ENCODE results near the gene CNBP. TPM values are rescaled to one million over a fixed set of nuclear protein-coding genes. Genes with fewer than 3 reads are reported as not detected.

CNBP gene
- total and polyA plus RNA-seq, 2 experiments from 2014 or later, result 348 to 444 TPM

DNA sequence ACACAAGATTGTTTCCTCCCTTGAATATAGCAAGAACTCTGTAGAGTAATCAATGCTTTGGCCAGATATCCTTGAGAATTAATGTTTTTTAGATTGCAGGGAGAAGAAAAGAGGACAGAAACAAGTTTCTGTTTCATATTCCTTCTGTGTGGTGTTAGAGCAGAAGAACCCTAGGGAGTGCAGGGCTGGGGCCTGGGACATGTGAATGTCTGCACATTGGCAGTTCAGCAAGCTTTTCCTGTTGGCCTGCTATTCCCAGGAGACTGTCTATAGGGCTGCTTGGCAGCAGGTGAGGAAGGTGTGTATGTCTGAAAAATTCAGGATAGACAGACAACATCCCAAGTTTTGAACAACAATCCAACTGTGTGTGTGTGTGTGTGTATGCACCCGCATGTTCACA lies 13.6 kb upstream of the CNBP start:
- ATAC-seq, result no peak
- peaks cover 2% of the 10 kb centered on the region; the same call in 1 of the 3 replicates for H3K4me1 Mint-ChIP-seq

More for the DNA sequence above, 13.6 kb upstream of the CNBP start:
- H3K9me3 Mint-ChIP-seq, result no peaks in the 10 kb centered on the region
- Histone ChIP-seq H3K36me3 (ENCODE audit: insufficient read depth) (no peaks in the 10 kb centered on the region), H3K27ac (ENCODE audit: low read depth) (no peak overlapping the region), H3K79me2 (replicated peaks; ENCODE audit: insufficient read depth) (no peaks in the 10 kb centered on the region), H4K20me1 (replicated peaks; ENCODE audit: insufficient read depth) (no peaks in the 10 kb centered on the region), H3K4me2 (no peak overlapping the region), H3F3A (replicated peaks; ENCODE audit: low read depth) (no peaks in the 10 kb centered on the region), H2AFZ (no peak overlapping the region), H3K4me1 (ENCODE audit: insufficient read depth) (no peaks in the 10 kb centered on the region), H3K9me2 (ENCODE audit: insufficient read depth) (no peaks in the 10 kb centered on the region), H3K4me3 (no peak overlapping the region), H3K27me3 (ENCODE audit: insufficient read depth) (no peaks in the 10 kb centered on the region)
- DNase-seq (ENCODE audit: low spot score), result no peak
- H3K4me3 Mint-ChIP-seq, result no peak overlapping the region
- H3K27me3 Mint-ChIP-seq (ENCODE audit: insufficient read depth, low read depth, poor library complexity), result peaks cover 3% of the 10 kb centered on the region
- peak overlapping the region; percentile 56; the same call in 1 of the 2 replicates for H3K27ac Mint-ChIP-seq
- no peak for TF ChIP-seq STAT1 (IDR thresholded peaks at IDR 0.05; ENCODE audit: unreplicated experiment)
- TF ChIP-seq EZH2 (IDR thresholded peaks at IDR 0.05; ENCODE audit: low read depth, unreplicated experiment), result no peak
- TF ChIP-seq ZNF114 (CRISPR knock-in tag; IDR thresholded peaks at IDR 0.05), result no peak
- TF ChIP-seq POLR2AphosphoS5 (IDR thresholded peaks at IDR 0.05; ENCODE audit: low read depth), result no peak
- TF ChIP-seq, protein P1, sequence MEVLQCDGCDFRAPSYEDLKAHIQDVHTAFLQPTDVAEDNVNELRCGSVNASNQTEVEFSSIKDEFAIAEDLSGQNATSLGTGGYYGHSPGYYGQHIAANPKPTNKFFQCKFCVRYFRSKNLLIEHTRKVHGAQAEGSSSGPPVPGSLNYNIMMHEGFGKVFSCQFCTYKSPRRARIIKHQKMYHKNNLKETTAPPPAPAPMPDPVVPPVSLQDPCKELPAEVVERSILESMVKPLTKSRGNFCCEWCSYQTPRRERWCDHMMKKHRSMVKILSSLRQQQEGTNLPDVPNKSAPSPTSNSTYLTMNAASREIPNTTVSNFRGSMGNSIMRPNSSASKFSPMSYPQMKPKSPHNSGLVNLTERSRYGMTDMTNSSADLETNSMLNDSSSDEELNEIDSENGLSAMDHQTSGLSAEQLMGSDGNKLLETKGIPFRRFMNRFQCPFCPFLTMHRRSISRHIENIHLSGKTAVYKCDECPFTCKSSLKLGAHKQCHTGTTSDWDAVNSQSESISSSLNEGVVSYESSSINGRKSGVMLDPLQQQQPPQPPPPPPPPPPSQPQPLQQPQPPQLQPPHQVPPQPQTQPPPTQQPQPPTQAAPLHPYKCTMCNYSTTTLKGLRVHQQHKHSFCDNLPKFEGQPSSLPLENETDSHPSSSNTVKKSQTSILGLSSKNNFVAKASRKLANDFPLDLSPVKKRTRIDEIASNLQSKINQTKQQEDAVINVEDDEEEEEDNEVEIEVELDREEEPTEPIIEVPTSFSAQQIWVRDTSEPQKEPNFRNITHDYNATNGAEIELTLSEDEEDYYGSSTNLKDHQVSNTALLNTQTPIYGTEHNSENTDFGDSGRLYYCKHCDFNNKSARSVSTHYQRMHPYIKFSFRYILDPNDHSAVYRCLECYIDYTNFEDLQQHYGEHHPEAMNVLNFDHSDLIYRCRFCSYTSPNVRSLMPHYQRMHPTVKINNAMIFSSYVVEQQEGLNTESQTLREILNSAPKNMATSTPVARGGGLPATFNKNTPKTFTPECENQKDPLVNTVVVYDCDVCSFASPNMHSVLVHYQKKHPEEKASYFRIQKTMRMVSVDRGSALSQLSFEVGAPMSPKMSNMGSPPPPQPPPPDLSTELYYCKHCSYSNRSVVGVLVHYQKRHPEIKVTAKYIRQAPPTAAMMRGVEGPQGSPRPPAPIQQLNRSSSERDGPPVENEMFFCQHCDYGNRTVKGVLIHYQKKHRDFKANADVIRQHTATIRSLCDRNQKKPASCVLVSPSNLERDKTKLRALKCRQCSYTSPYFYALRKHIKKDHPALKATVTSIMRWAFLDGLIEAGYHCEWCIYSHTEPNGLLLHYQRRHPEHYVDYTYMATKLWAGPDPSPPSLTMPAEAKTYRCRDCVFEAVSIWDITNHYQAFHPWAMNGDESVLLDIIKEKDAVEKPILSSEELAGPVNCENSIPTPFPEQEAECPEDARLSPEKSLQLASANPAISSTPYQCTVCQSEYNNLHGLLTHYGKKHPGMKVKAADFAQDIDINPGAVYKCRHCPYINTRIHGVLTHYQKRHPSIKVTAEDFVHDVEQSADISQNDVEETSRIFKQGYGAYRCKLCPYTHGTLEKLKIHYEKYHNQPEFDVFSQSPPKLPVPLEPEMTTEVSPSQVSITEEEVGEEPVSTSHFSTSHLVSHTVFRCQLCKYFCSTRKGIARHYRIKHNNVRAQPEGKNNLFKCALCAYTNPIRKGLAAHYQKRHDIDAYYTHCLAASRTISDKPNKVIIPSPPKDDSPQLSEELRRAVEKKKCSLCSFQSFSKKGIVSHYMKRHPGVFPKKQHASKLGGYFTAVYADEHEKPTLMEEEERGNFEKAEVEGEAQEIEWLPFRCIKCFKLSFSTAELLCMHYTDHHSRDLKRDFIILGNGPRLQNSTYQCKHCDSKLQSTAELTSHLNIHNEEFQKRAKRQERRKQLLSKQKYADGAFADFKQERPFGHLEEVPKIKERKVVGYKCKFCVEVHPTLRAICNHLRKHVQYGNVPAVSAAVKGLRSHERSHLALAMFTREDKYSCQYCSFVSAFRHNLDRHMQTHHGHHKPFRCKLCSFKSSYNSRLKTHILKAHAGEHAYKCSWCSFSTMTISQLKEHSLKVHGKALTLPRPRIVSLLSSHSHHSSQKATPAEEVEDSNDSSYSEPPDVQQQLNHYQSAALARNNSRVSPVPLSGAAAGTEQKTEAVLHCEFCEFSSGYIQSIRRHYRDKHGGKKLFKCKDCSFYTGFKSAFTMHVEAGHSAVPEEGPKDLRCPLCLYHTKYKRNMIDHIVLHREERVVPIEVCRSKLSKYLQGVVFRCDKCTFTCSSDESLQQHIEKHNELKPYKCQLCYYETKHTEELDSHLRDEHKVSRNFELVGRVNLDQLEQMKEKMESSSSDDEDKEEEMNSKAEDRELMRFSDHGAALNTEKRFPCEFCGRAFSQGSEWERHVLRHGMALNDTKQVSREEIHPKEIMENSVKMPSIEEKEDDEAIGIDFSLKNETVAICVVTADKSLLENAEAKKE (CRISPR knock-in tag; IDR thresholded peaks at IDR 0.05), result no peak
- TF ChIP-seq, protein P2, sequence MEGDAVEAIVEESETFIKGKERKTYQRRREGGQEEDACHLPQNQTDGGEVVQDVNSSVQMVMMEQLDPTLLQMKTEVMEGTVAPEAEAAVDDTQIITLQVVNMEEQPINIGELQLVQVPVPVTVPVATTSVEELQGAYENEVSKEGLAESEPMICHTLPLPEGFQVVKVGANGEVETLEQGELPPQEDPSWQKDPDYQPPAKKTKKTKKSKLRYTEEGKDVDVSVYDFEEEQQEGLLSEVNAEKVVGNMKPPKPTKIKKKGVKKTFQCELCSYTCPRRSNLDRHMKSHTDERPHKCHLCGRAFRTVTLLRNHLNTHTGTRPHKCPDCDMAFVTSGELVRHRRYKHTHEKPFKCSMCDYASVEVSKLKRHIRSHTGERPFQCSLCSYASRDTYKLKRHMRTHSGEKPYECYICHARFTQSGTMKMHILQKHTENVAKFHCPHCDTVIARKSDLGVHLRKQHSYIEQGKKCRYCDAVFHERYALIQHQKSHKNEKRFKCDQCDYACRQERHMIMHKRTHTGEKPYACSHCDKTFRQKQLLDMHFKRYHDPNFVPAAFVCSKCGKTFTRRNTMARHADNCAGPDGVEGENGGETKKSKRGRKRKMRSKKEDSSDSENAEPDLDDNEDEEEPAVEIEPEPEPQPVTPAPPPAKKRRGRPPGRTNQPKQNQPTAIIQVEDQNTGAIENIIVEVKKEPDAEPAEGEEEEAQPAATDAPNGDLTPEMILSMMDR (conservative IDR thresholded peaks at IDR 0.05; ENCODE audit: low read depth in 2 of 2), result no peak
- no peak for TF ChIP-seq ETS1 (IDR thresholded peaks at IDR 0.05)
- TF ChIP-seq CREB1 (CRISPR knock-in tag; IDR thresholded peaks at IDR 0.05; ENCODE audit: low read depth), result no peak
- no peak for TF ChIP-seq JUNB (IDR thresholded peaks at IDR 0.05; ENCODE audit: unreplicated experiment)
- TF ChIP-seq EZH2phosphoT487 (IDR thresholded peaks at IDR 0.05; ENCODE audit: unreplicated experiment), result no peak
- TF ChIP-seq ZNF331 (CRISPR knock-in tag; IDR thresholded peaks at IDR 0.05; ENCODE audit: low read depth), result no peak
- no peak for TF ChIP-seq NANOG (IDR thresholded peaks at IDR 0.05; ENCODE audit: borderline replicate concordance)
- no peak for TF ChIP-seq REST (IDR thresholded peaks at IDR 0.05; ENCODE audit: unreplicated experiment)
- H3K36me3 Mint-ChIP-seq (ENCODE audit: low read depth), result no peaks in the 10 kb centered on the region
